NCI-H82 treated with DMSO at 0.1 percent for 48 hours (cell line): ENCODE results near the gene AGAP4.
"Not testable (repeated sequence)": the region's sequence is repeated elsewhere in the genome, so short reads cannot be mapped to it uniquely, and the experiment has no call there.

Experiments used
- DNase-seq: peaks from one replicate; lab custom pipeline; 2025; ENCODE audit not compliant: unreplicated experiment; lab: John Stamatoyannopoulos, UW

AGAP4 gene

GRCh38 chr10:45847400-45847799 is at the start of gene AGAP4:
AGAP4 (minus strand) TSS chr10:45847500; CDS start chr10:45847347, 153 bp downstream.
- not testable (repeated sequence) for DNase-seq

GRCh38 chr10:45890721-45891120 is 43.4 kb upstream of the AGAP4 start:
- DNase-seq: not testable (repeated sequence)

- not testable (repeated sequence) for DNase-seq
Measured at GRCh38 chr10:45889539-45890230, 42.4 kb upstream of the AGAP4 start.

GRCh38 chr10:45882880-45883279 is 35.6 kb upstream of the AGAP4 start:
- not testable (repeated sequence) for DNase-seq

GRCh38 chr10:45865404-45865803 is 18.1 kb upstream of the AGAP4 start:
- not testable (repeated sequence) for DNase-seq

GRCh38 chr10:45864264-45864663 is 17.0 kb upstream of the AGAP4 start:
- not testable (repeated sequence) for DNase-seq

GRCh38 chr10:45863632-45864031 is 16.3 kb upstream of the AGAP4 start:
- not testable (repeated sequence) for DNase-seq

GRCh38 chr10:45857931-45858330 is 10.6 kb upstream of the AGAP4 start:
- not testable (repeated sequence) for DNase-seq

GRCh38 chr10:45848467-45848866 is 1.2 kb upstream of the AGAP4 start:
- DNase-seq: not testable (repeated sequence)

- not testable (repeated sequence) for DNase-seq
Measured at GRCh38 chr10:45822918-45823317, 24.4 kb downstream of the AGAP4 start.

GRCh38 chr10:45820107-45820830 is 27.0 kb downstream of the AGAP4 start:
- not testable (repeated sequence) for DNase-seq

- DNase-seq: no peak
Measured at GRCh38 chr10:45819552-45819951, 27.7 kb downstream of the AGAP4 start.

GRCh38 chr10:45817912-45818311 is 29.4 kb downstream of the AGAP4 start:
- no peak for DNase-seq

- no peak for DNase-seq
Measured at GRCh38 chr10:45817130-45817859, 30.0 kb downstream of the AGAP4 start.

GRCh38 chr10:45814146-45814545 is 33.2 kb downstream of the AGAP4 start:
- not testable (repeated sequence) for DNase-seq

- DNase-seq: not testable (repeated sequence)
Measured at GRCh38 chr10:45812959-45813358, 34.3 kb downstream of the AGAP4 start.

GRCh38 chr10:45811075-45811474 is 36.2 kb downstream of the AGAP4 start:
- DNase-seq: no peak

- DNase-seq: no peak
Measured at GRCh38 chr10:45809837-45810236, 37.5 kb downstream of the AGAP4 start.

GRCh38 chr10:45804996-45805395 is 42.3 kb downstream of the AGAP4 start:
- DNase-seq: not testable (repeated sequence)

- DNase-seq: not testable (repeated sequence)
Measured at GRCh38 chr10:45803060-45804010, 44.0 kb downstream of the AGAP4 start.
